Upper lobe of left lung (tissue), 6 donors: ENCODE measurements around the gene PGAM2. TPM values are rescaled to one million over a fixed set of nuclear protein-coding genes. Genes with fewer than 3 reads are reported as not detected.

Experiments
- ATAC-seq, 2 donors: fragments of 200-7000 bp; cut with Tn5 transposase; one replicate each; pipeline ENCODE4 v1.9.1; 2022; ENCODE audit warnings: mild to moderate bottlenecking in 2 of 2, moderate library complexity in 2 of 2; ENCODE audit not compliant: low FRiP score in 2 of 2
- DNase-seq, 2 donors: peaks; one replicate each; pipeline ENCODE4 v3.0.0-alpha.2; 2019 to 2020
- H3K27ac ChIP-seq, 4 donors: fragments of 200-600 bp; sonication (generic); one replicate each; pipeline ENCODE4 v1.5.1; 2016 to 2019
- H3K27me3 ChIP-seq, 4 donors: fragments of 200-600 bp; sonication (generic); one replicate each; pipeline ENCODE4 v1.5.1; 2017 to 2019
- H3K36me3 ChIP-seq, 4 donors: fragments of 200-600 bp; sonication (generic); one replicate each; pipeline ENCODE4 v1.5.1; 2016 to 2019
- H3K4me1 ChIP-seq, 4 donors: fragments of 200-600 bp; sonication (generic); one replicate each; pipeline ENCODE4 v1.5.1; 2018 to 2019
- H3K4me3 ChIP-seq, 4 donors: fragments of 200-600 bp; sonication (generic); one replicate each; pipeline ENCODE4 v1.5.1; 2017 to 2019; ENCODE audit warnings: mild to moderate bottlenecking in 2 of 4, moderate library complexity in 1 of 4
- H3K9me3 ChIP-seq, 4 donors: fragments of 200-600 bp; sonication (generic); one replicate each; pipeline ENCODE4 v1.5.1; 2018 to 2019
- CTCF ChIP-seq, 6 experiments: fragments of 450-650 bp in 4 of 6; fragments of 200-600 bp in 2 of 6; sonication (generic) in 2 of 6; IDR thresholded peaks; one replicate each; pipeline ENCODE4 v1.5.1; 2016 to 2019; ENCODE audit warnings: antibody characterized with exemption in 6 of 6
- EP300 ChIP-seq, 4 donors: sonication (generic); formaldehyde crosslinking; IDR thresholded peaks; one replicate each; pipeline ENCODE4 v1.5.1; 2017; ENCODE audit warnings: antibody characterized with exemption in 4 of 4, control low read depth in 2 of 4
- POLR2A ChIP-seq, 4 donors: fragments of 450-650 bp; IDR thresholded peaks; one replicate each; pipeline ENCODE4 v1.5.1; 2016 to 2017; ENCODE audit warnings: antibody characterized with exemption in 4 of 4, mild to moderate bottlenecking in 2 of 4
- POLR2AphosphoS5 ChIP-seq, 2 donors: sonication (generic); formaldehyde crosslinking; IDR thresholded peaks; one replicate each; pipeline ENCODE4 v1.5.1; 2017; ENCODE audit warnings: antibody characterized with exemption in 2 of 2
- WGBS, 2 donors: methylation state at CpG; one replicate each; pipeline ENCODE4 v1.1.5; 2017 to 2018; 5-methylcytosine and 5-hydroxymethylcytosine counted together
- total RNA-seq, 6 donors: library from RNA; depleted of rRNA in 4 of 6; stranded (reverse); fragments of >200 nt in 4 of 6; gene quantifications; one replicate each; pipeline versions ENCODE4 v1.1.0 to v1.2.1, GENCODE V29; 2016 to 2021
- donor health status: DM: no; HTN: no; CAD: no; lungs with moderate emphysema.
- donor health status: DM: no; HTN: yes; CAD: no; lungs with severe emphysema.

The PGAM2 gene
- total RNA-seq, 6 donors from 2014 or later: 0.26 to 0.91 (median 0.75) TPM; not detected in 2

GRCh38 chr7:44095781-44096180 is 30.4 kb upstream of the PGAM2 start:
- H3K4me1 ChIP-seq: peaks cover 0 to 5% (median 2%) of the 10 kb centered on the region in 4 donors

GRCh38 chr7:44094883-44095592 is 29.7 kb upstream of the PGAM2 start:
- H3K27ac ChIP-seq: peak overlapping the region in 1 of 4 donors; percentile 11
- H3K36me3 ChIP-seq: no peaks in the 10 kb centered on the region
- no peaks in the 10 kb centered on the region for H3K27me3 ChIP-seq
- H3K4me3 ChIP-seq: no peak overlapping the region
- H3K4me1 ChIP-seq: peaks cover 0 to 5% (median 2%) of the 10 kb centered on the region in 4 donors
- TF ChIP-seq POLR2AphosphoS5 (IDR thresholded peaks at IDR 0.05): no peak
- no peak for TF ChIP-seq POLR2A (IDR thresholded peaks at IDR 0.05)
- TF ChIP-seq EP300 (IDR thresholded peaks at IDR 0.05): no peak
- DNase-seq: no peak
- WGBS, 2 donors: 69 to 72% methylated on average over 2 of the region's 2 CpGs
- ATAC-seq: no peak
- no peaks in the 10 kb centered on the region for H3K9me3 ChIP-seq

More at GRCh38 chr7:44095781-44096180, 30.4 kb upstream of the PGAM2 start:
- Histone ChIP-seq H3K36me3 (no peaks in the 10 kb centered on the region), H3K4me3 (no peak overlapping the region), H3K9me3 (no peaks in the 10 kb centered on the region), H3K27ac (no peak overlapping the region), H3K27me3 (no peaks in the 10 kb centered on the region)
- no peak for DNase-seq
- TF ChIP-seq CTCF (IDR thresholded peaks at IDR 0.05): no peak
- no peak for TF ChIP-seq POLR2AphosphoS5 (IDR thresholded peaks at IDR 0.05)
- TF ChIP-seq EP300 (IDR thresholded peaks at IDR 0.05): no peak
- no peak for TF ChIP-seq POLR2A (IDR thresholded peaks at IDR 0.05)
- peak in 1 of 2 donors; percentile 46 for ATAC-seq
- WGBS, 2 donors: 82 to 84% methylated on average over 3 of the region's 3 CpGs

- H3K9me3 ChIP-seq: no peaks in the 10 kb centered on the region
- WGBS, 2 donors: 37 to 48% methylated on average over 2 of the region's 2 CpGs
- H3K36me3 ChIP-seq: no peaks in the 10 kb centered on the region
- no peak overlapping the region for H3K4me3 ChIP-seq
- TF ChIP-seq CTCF (IDR thresholded peaks at IDR 0.05) (no peak), EP300 (IDR thresholded peaks at IDR 0.05) (no peak), POLR2AphosphoS5 (IDR thresholded peaks at IDR 0.05) (no peak), POLR2A (IDR thresholded peaks at IDR 0.05) (no peak)
- H3K4me1 ChIP-seq: peaks cover 0 to 5% (median 2%) of the 10 kb centered on the region in 4 donors
- ATAC-seq: no peak
- H3K27me3 ChIP-seq: no peaks in the 10 kb centered on the region
- DNase-seq: no peak
- H3K27ac ChIP-seq: peak overlapping the region in 2 of 4 donors; percentile 11 to 35
Measured at GRCh38 chr7:44094365-44094764, 29.0 kb upstream of the PGAM2 start.

GRCh38 chr7:44093102-44093641 is 27.8 kb upstream of the PGAM2 start:
- WGBS, 2 donors: 60 to 76% methylated on average over 6 of the region's 6 CpGs
- Histone ChIP-seq H3K27ac (no peak overlapping the region), H3K9me3 (no peaks in the 10 kb centered on the region), H3K27me3 (no peaks in the 10 kb centered on the region), H3K4me1 (peaks cover 0 to 10% (median 2%) of the 10 kb centered on the region in 4 donors), H3K4me3 (no peak overlapping the region), H3K36me3 (no peaks in the 10 kb centered on the region)
- DNase-seq (no peak), ATAC-seq (no peak)
- no peak for TF ChIP-seq POLR2AphosphoS5 (IDR thresholded peaks at IDR 0.05)
- TF ChIP-seq CTCF (IDR thresholded peaks at IDR 0.05): no peak
- no peak for TF ChIP-seq POLR2A (IDR thresholded peaks at IDR 0.05)
- no peak for TF ChIP-seq EP300 (IDR thresholded peaks at IDR 0.05)

GRCh38 chr7:44087911-44088838 is 22.8 kb upstream of the PGAM2 start:
- no peaks in the 10 kb centered on the region for H3K36me3 ChIP-seq
- no peaks in the 10 kb centered on the region for H3K27me3 ChIP-seq
- TF ChIP-seq POLR2AphosphoS5 (IDR thresholded peaks at IDR 0.05): no peak
- no peak for TF ChIP-seq POLR2A (IDR thresholded peaks at IDR 0.05)
- no peak for TF ChIP-seq CTCF (IDR thresholded peaks at IDR 0.05)
- no peak for TF ChIP-seq EP300 (IDR thresholded peaks at IDR 0.05)
- peaks cover 0 to 9% (median 0%) of the 10 kb centered on the region in 4 donors for H3K4me1 ChIP-seq
- 68 to 73% methylated on average over 18 to 20 of the region's 20 CpGs for WGBS, 2 donors
- ATAC-seq: peak in 1 of 2 donors; percentile 79
- H3K27ac ChIP-seq: peak overlapping the region; percentile 63 to 74 (median 70)
- no peaks in the 10 kb centered on the region for H3K9me3 ChIP-seq
- DNase-seq: no peak
- no peak overlapping the region for H3K4me3 ChIP-seq
